CD4-positive, alpha-beta memory T cell (primary cell): ENCODE results near the gene RANBP3. TPM values are rescaled to one million over a fixed set of nuclear protein-coding genes. Genes with fewer than 3 reads are reported as not detected.

Experiments
- CTCF ChIA-PET: fragments of 350-600 bp; sonication (Branson Sonifier 250); formaldehyde crosslinking; loops from one replicate; lab custom pipeline; 2021; ENCODE audit warnings: inconsistent platforms; ENCODE audit not compliant: partially characterized antibody; lab: Charles Lee
- POLR2A ChIA-PET: fragments of 350-600 bp; sonication (Branson Sonifier 250); formaldehyde crosslinking; loops from one replicate; lab custom pipeline; 2021; ENCODE audit not compliant: partially characterized antibody; lab: Charles Lee
- DNase-seq, 5 donors: peaks; one replicate each; pipeline versions ENCODE4 v3.0.0 to v3.0.0-alpha.2; 2020 to 2022; ENCODE audit warnings: mixed read lengths in 1 of 5
- H3K27ac ChIP-seq: one replicate; pipeline ENCODE4 v1.7.0; 2013; ENCODE audit warnings: low read depth, low read length
- H3K27me3 ChIP-seq: 2 replicates; pipeline ENCODE4 v1.7.0; 2013; ENCODE audit warnings: mild to moderate bottlenecking, low read length, moderate library complexity; ENCODE audit not compliant: insufficient read depth
- H3K36me3 ChIP-seq: 2 replicates; pipeline ENCODE4 v1.7.0; 2013; ENCODE audit warnings: mild to moderate bottlenecking, low read length, moderate library complexity; ENCODE audit not compliant: insufficient read depth
- H3K4me1 ChIP-seq: 2 replicates; pipeline ENCODE4 v1.7.0; 2013; ENCODE audit warnings: mild to moderate bottlenecking, low read length, moderate library complexity; ENCODE audit not compliant: insufficient read depth
- H3K4me3 ChIP-seq, 2 donors: one replicate each; pipeline ENCODE4 v1.7.0; 2013; ENCODE audit warnings: low read length in 2 of 2, mild to moderate bottlenecking in 1 of 2
- H3K9me3 ChIP-seq, 2 donors: one replicate each; pipeline ENCODE4 v1.7.0; 2013; ENCODE audit warnings: low read length in 2 of 2, control low read depth in 1 of 2; ENCODE audit not compliant: control insufficient read depth in 1 of 2
- H3K27ac Mint-ChIP-seq, 7 donors: one replicate each; pipeline ENCODE4 v1.8.0; 2020 to 2021; ENCODE audit warnings: mixed read lengths in 7 of 7, mild to moderate bottlenecking in 6 of 7, inconsistent platforms in 3 of 7, moderate library complexity in 3 of 7
- H3K27me3 Mint-ChIP-seq, 2 donors: one replicate each; pipeline ENCODE4 v1.8.0; 2020 to 2021; ENCODE audit warnings: mixed read lengths in 2 of 2
- H3K36me3 Mint-ChIP-seq, 2 donors: one replicate each; pipeline ENCODE4 v1.8.0; 2020 to 2021; ENCODE audit warnings: mixed read lengths in 2 of 2, inconsistent platforms in 1 of 2, mild to moderate bottlenecking in 1 of 2
- H3K4me1 Mint-ChIP-seq, 4 donors: one replicate each; pipeline ENCODE4 v1.8.0; 2020 to 2021; ENCODE audit warnings: mixed read lengths in 4 of 4, mild to moderate bottlenecking in 1 of 4
- H3K4me3 Mint-ChIP-seq, 8 donors: one replicate each; pipeline ENCODE4 v1.8.0; 2020 to 2021; ENCODE audit warnings: mixed read lengths in 8 of 8, mild to moderate bottlenecking in 7 of 8, moderate library complexity in 6 of 8, inconsistent platforms in 3 of 8
- H3K9me3 Mint-ChIP-seq, 8 donors: one replicate each; pipeline ENCODE4 v1.8.0; 2020 to 2021; ENCODE audit warnings: mixed read lengths in 8 of 8, mild to moderate bottlenecking in 5 of 8, inconsistent platforms in 3 of 8, moderate library complexity in 1 of 8
- intact Hi-C: fragments of 100-400 bp; cut with micrococcal nuclease; formaldehyde crosslinking; loops from one replicate; pipeline ENCODE4 v1.15.1; 2023
- polyA plus RNA-seq, 2 donors: library from polyadenylated mRNA; unstranded; fragments of 300-500 nt; fragmentation: Illumina TruSeq; gene quantifications; one replicate each; pipeline ENCODE4 v1.2.3, GENCODE V29; 2021
- total RNA-seq, 2 experiments: library from RNA; stranded (reverse); gene quantifications; one replicate each; pipeline ENCODE4 v1.2.3, GENCODE V29; 2021

RANBP3 gene
- total and polyA plus RNA-seq, 4 experiments from 2014 or later = 3.4 to 94.9 (median 47.9) TPM

GRCh38 chr19:5893907-5894703, 83.8 kb downstream of the RANBP3 start:
- no peaks in the 10 kb centered on the region for H3K4me1 ChIP-seq
- no peak overlapping the region for H3K27ac ChIP-seq
- peaks cover 17% of the 10 kb centered on the region for H3K36me3 ChIP-seq
- Mint-ChIP-seq H3K4me1 (peaks cover 0 to 3% (median under 1%) of the 10 kb centered on the region in 4 donors), H3K36me3 (peaks cover 4% of the 10 kb centered on the region in 2 donors), H3K27ac (no peak overlapping the region), H3K9me3 (no peaks in the 10 kb centered on the region), H3K27me3 (peaks cover 0 to 5% of the 10 kb centered on the region in 2 donors), H3K4me3 (no peak overlapping the region)
- DNase-seq = no peak
- ChIA-PET CTCF (interaction anchor here (1.4 kb wide), 1 partner anchor 90 kb away, joined by 6 read pairs; no protein-coding TSS in a partner anchor), POLR2A (interaction anchor here (1.0 kb wide), 1 partner anchor 10 kb away, joined by 4 read pairs; the partner anchor contains the start of gene VMAC)
- intact Hi-C loops = no loop called here
- H3K4me3 ChIP-seq = no peak overlapping the region
- H3K9me3 ChIP-seq = no peaks in the 10 kb centered on the region
- no peaks in the 10 kb centered on the region for H3K27me3 ChIP-seq

- no peak for DNase-seq
- peaks cover 0 to 5% of the 10 kb centered on the region in 2 donors for H3K27me3 Mint-ChIP-seq
- no peaks in the 10 kb centered on the region for H3K4me1 ChIP-seq
- no peaks in the 10 kb centered on the region for H3K27me3 ChIP-seq
- H3K27ac ChIP-seq = no peak overlapping the region
- no peaks in the 10 kb centered on the region for H3K9me3 ChIP-seq
- peaks cover 4% of the 10 kb centered on the region in 2 donors for H3K36me3 Mint-ChIP-seq
- intact Hi-C loops = no loop called here
- peaks cover 0 to 3% (median under 1%) of the 10 kb centered on the region in 4 donors for H3K4me1 Mint-ChIP-seq
- H3K4me3 Mint-ChIP-seq = no peak overlapping the region
- ChIA-PET POLR2A (interaction anchor here (1.0 kb wide), 1 partner anchor 11 kb away, joined by 4 read pairs; the partner anchor contains the start of gene VMAC), CTCF (interaction anchor here (1.4 kb wide), 1 partner anchor 89 kb away, joined by 6 read pairs; no protein-coding TSS in a partner anchor)
- no peaks in the 10 kb centered on the region for H3K9me3 Mint-ChIP-seq
- H3K4me3 ChIP-seq = no peak overlapping the region
- H3K36me3 ChIP-seq = peaks cover 17% of the 10 kb centered on the region
- H3K27ac Mint-ChIP-seq = no peak overlapping the region
Observed at GRCh38 chr19:5893296-5893903, 84.5 kb downstream of the RANBP3 start.

DNA sequence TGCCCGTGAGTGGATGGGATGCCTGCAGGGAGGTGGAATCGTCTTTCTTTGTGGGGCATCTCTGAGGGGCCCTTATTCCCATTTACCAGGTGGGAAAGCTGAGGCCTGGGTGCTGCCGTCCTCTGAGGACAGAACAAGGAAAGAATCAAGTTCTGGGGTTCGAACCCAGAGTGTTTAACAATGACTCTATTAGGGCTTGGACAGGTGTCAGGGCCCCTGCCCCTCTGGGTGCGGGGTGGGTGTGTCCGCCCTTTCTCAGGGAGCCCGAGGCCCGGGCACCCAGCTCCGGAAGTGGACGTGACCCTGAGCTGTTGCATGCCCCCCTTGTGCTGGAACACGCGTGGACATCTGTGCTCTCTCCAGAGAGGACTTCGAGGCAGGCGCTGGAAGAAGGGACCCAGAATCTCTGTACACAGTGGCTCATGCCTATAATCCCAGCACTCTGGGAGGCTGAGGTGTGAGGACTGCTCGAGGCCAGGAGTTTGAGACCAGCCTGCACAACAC, 85.1 kb downstream of the RANBP3 start:
- Histone ChIP-seq H3K4me1 (no peaks in the 10 kb centered on the region), H3K4me3 (no peak overlapping the region), H3K27me3 (no peaks in the 10 kb centered on the region), H3K27ac (no peak overlapping the region), H3K36me3 (peaks cover 11% of the 10 kb centered on the region), H3K9me3 (no peaks in the 10 kb centered on the region)
- ChIA-PET POLR2A (interaction anchor here (1.0 to 3.6 kb wide), 2 partner anchors 11 to 12 kb away, joined by 4 to 20 read pairs; partner anchors contain the start of genes NDUFA11 and VMAC), CTCF (interaction anchor here (1.4 kb wide), 1 partner anchor 89 kb away, joined by 6 read pairs; no protein-coding TSS in a partner anchor)
- Mint-ChIP-seq H3K27ac (no peak overlapping the region), H3K4me1 (peaks cover 0 to 3% (median under 1%) of the 10 kb centered on the region in 4 donors), H3K4me3 (no peak overlapping the region), H3K9me3 (peaks cover 0 to 1% (median 0%) of the 10 kb centered on the region in 8 donors), H3K27me3 (peaks cover 0 to 5% of the 10 kb centered on the region in 2 donors), H3K36me3 (peaks cover 4% of the 10 kb centered on the region in 2 donors)
- intact Hi-C loops = loop anchor here (1.0 kb wide), 1 partner anchor 89 kb away; no protein-coding TSS in a partner anchor
- DNase-seq = no peak

DNA sequence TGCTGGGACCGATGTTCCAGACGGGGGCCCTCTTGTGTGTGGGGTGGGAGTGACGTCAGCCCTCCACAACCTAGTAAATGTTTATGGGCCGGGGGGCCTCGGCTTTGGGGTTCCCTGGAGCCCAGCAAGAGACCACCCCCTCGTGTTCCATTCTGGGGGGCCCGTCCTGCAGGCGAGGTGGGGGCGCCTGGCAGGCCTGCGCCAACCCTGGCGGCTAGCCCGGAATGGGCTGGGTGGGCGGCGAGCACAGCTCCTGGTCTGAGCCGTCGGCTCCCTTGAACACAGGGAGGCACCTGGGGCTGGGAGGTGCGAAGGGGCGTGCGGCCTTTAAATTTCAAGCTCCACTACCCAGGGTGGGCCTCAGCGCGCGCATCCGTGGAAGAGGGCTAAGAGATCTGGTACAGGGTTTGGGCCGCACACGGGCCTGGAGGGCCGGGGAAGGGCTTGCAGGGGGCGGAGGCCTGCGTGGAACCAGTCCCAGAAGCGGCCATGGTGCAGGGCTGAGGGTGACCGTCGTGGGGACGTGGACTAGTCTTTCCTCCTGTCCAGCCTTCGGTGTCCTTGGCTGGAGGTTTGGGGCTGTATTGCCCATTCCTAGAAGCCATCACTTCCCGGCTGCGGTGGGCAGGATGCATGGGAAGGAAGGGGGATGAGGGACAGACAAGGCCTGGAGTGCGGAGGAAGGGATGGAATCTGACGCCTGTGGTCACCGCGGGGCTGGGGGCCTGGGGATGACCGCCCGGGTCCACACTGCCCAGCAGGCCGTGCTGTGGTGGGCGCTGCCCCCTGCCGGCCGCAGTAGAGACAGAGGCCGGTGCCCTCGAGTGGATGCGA, 85.8 kb downstream of the RANBP3 start:
- no peak for DNase-seq
- Mint-ChIP-seq H3K27ac (no peak overlapping the region), H3K36me3 (peaks cover 4% of the 10 kb centered on the region in 2 donors), H3K9me3 (peaks cover 0 to 1% (median 0%) of the 10 kb centered on the region in 8 donors), H3K4me3 (no peak overlapping the region), H3K27me3 (peaks cover 0 to 5% of the 10 kb centered on the region in 2 donors), H3K4me1 (peaks cover 0 to 3% (median under 1%) of the 10 kb centered on the region in 4 donors)
- Histone ChIP-seq H3K27me3 (no peaks in the 10 kb centered on the region), H3K4me1 (no peaks in the 10 kb centered on the region), H3K27ac (no peak overlapping the region), H3K36me3 (peaks cover 11% of the 10 kb centered on the region), H3K4me3 (no peak overlapping the region), H3K9me3 (no peaks in the 10 kb centered on the region)
- ChIA-PET CTCF (interaction anchor here (1.4 to 1.6 kb wide), 2 partner anchors 88 kb away, joined by 6 read pairs; no protein-coding TSS in a partner anchor), POLR2A (interaction anchor here (0.8 to 3.6 kb wide), 2 partner anchors 11 to 67 kb away, joined by 3 to 20 read pairs; partner anchors contain the start of gene NDUFA11)
- intact Hi-C loops = loop anchor here (1.0 kb wide), 1 partner anchor 88 kb away; no protein-coding TSS in a partner anchor

GRCh38 chr19:5891572-5891937, 86.4 kb downstream of the RANBP3 start:
- peaks cover 0 to 5% of the 10 kb centered on the region in 2 donors for H3K27me3 Mint-ChIP-seq
- H3K4me3 Mint-ChIP-seq = no peak overlapping the region
- H3K27ac ChIP-seq = no peak overlapping the region
- H3K9me3 Mint-ChIP-seq = peaks cover 0 to 1% (median 0%) of the 10 kb centered on the region in 8 donors
- H3K4me1 ChIP-seq = no peaks in the 10 kb centered on the region
- ChIA-PET POLR2A (interaction anchor here (3.6 kb wide), 1 partner anchor 12 kb away, joined by 20 read pairs; the partner anchor contains the start of gene NDUFA11), CTCF (interaction anchor here (1.6 kb wide), 1 partner anchor 87 kb away, joined by 6 read pairs; no protein-coding TSS in a partner anchor)
- no peak overlapping the region for H3K27ac Mint-ChIP-seq
- H3K36me3 Mint-ChIP-seq = peaks cover 4% of the 10 kb centered on the region in 2 donors
- peaks cover 0 to 3% (median under 1%) of the 10 kb centered on the region in 4 donors for H3K4me1 Mint-ChIP-seq
- no peak for DNase-seq
- no peaks in the 10 kb centered on the region for H3K27me3 ChIP-seq
- intact Hi-C loops = no loop called here
- H3K9me3 ChIP-seq = no peaks in the 10 kb centered on the region
- peaks cover 11% of the 10 kb centered on the region for H3K36me3 ChIP-seq
- no peak overlapping the region for H3K4me3 ChIP-seq

- H3K27me3 Mint-ChIP-seq = peaks cover 1 to 5% of the 10 kb centered on the region in 2 donors
- H3K4me1 Mint-ChIP-seq = peaks cover 0 to 3% (median under 1%) of the 10 kb centered on the region in 4 donors
- H3K27ac Mint-ChIP-seq = no peak overlapping the region
- DNase-seq = no peak
- H3K36me3 Mint-ChIP-seq = no peaks in the 10 kb centered on the region
- Histone ChIP-seq H3K27ac (no peak overlapping the region), H3K36me3 (peaks cover 2% of the 10 kb centered on the region), H3K9me3 (no peaks in the 10 kb centered on the region), H3K4me3 (no peak overlapping the region), H3K4me1 (no peaks in the 10 kb centered on the region), H3K27me3 (no peaks in the 10 kb centered on the region)
- H3K4me3 Mint-ChIP-seq = no peak overlapping the region
- peaks cover 0 to 1% (median 0%) of the 10 kb centered on the region in 8 donors for H3K9me3 Mint-ChIP-seq
- ChIA-PET POLR2A (interaction anchor here (3.6 kb wide), 1 partner anchor 13 kb away, joined by 20 read pairs; the partner anchor contains the start of gene NDUFA11), CTCF (interaction anchor here (1.6 kb wide), 1 partner anchor 86 kb away, joined by 6 read pairs; no protein-coding TSS in a partner anchor)
- intact Hi-C loops = no loop called here
Observed at GRCh38 chr19:5890099-5890498, 87.8 kb downstream of the RANBP3 start.
